ENCODE results near the gene SLC26A8. TPM values are rescaled to one million over a fixed set of nuclear protein-coding genes. Genes with fewer than 3 reads are reported as not detected.
"Not testable (repeated sequence)": the region's sequence is repeated elsewhere in the genome, so short reads cannot be mapped to it uniquely, and the experiment has no call there.

SLC26A8 gene
- total RNA-seq, 1 donor from 2014 or later: not detected

DNA sequence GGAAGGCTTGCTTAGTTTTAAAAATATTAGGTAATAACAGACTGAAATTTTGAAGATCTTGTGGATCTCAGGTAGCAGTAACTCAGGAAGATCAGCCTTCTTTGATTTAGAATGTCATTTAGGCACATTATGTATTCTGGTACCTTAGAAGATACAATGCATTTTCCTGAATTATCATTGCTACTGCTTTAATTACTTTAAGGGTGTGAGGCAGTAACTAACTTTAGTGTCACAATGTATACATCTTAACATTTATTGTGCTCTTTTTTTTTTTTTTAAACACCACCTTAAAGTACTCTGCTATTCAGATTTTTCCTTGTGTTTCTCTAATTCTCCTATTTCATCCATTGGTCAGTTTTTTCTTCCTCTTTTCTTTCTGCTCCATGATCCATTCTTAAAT, 16.5 kb upstream of the SLC26A8 start:
- DNase-seq (ENCODE audit: low spot score): no peak
- peaks cover 37% of the 10 kb centered on the region for H3K4me1 Mint-ChIP-seq (ENCODE audit: low read depth)
- no peak overlapping the region for H3K4me3 Mint-ChIP-seq
- H3K27me3 Mint-ChIP-seq (ENCODE audit: insufficient read depth): peaks cover 2% of the 10 kb centered on the region
- intact Hi-C loops (cut with micrococcal nuclease): no loop called here
- H3K27ac Mint-ChIP-seq: no peak overlapping the region
- peaks cover 2% of the 10 kb centered on the region for H3K36me3 Mint-ChIP-seq (ENCODE audit: low read depth)
- no peaks in the 10 kb centered on the region for H3K9me3 Mint-ChIP-seq

DNA sequence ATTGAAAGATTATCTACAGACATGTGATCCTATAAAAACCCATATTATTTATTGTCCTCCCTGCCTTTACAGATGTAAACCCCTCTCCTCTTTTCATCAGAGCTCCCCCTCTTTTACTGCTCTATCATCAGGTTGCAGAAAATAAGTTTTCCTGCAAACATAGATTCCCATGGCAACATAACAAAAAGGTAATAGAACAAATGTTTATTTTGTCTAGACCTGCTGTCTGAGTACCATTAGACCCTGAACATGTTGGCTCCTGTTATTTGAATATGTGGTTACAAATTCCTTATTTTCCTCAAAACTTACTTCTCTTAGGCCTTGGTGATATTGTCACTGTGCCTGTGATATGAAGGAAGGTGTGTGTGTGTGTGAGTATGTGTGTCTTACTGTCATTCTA, 14.7 kb upstream of the SLC26A8 start:
- H3K27me3 Mint-ChIP-seq (ENCODE audit: insufficient read depth): peaks cover 2% of the 10 kb centered on the region
- intact Hi-C loops (cut with micrococcal nuclease): no loop called here
- no peak for DNase-seq (ENCODE audit: low spot score)
- H3K36me3 Mint-ChIP-seq (ENCODE audit: low read depth): peaks cover 6% of the 10 kb centered on the region
- H3K4me1 Mint-ChIP-seq (ENCODE audit: low read depth): peaks cover 49% of the 10 kb centered on the region
- H3K9me3 Mint-ChIP-seq: no peaks in the 10 kb centered on the region
- no peak overlapping the region for H3K4me3 Mint-ChIP-seq
- no peak overlapping the region for H3K27ac Mint-ChIP-seq

DNA sequence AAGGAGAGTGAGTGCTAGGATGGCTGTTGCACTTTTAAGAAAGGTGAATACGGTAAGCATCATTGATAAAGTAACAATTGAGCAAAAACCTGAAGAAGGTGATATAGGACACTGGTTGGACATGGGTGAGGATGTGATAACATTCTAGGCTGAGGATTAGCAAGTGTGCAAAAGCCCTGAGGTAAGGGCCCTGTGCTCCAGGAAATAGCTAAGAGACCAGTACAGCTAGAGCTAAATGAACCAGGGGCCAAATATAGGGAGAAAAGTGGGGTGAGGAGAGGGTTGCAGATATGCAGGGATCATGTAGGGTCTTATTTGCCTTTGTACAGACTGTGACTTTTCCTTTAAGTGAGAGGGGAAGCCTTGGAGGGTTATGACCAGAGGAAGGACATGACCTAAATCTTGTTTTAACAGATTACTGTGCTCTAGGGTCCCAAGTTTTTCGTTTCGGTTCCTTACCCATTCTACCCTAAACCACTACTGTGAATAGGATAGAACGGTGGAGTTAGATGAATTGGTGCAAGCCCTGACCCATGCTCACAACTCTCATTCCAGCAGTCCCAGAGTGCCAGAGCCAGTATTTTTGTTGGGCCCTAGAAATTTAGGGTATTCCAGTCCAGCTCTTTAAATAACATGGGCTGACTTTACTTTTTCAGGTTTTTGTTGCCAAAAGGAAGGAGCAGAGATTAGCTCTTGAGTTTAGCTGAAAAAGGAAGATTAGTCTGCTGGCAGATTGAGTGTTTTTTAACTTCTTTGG, 13.9 kb upstream of the SLC26A8 start:
- no peak overlapping the region for H3K4me3 Mint-ChIP-seq
- no peaks in the 10 kb centered on the region for H3K9me3 Mint-ChIP-seq
- intact Hi-C loops (cut with micrococcal nuclease): no loop called here
- DNase-seq (ENCODE audit: low spot score): no peak
- peaks cover 6% of the 10 kb centered on the region for H3K36me3 Mint-ChIP-seq (ENCODE audit: low read depth)
- H3K4me1 Mint-ChIP-seq (ENCODE audit: low read depth): peaks cover 57% of the 10 kb centered on the region
- peaks cover 2% of the 10 kb centered on the region for H3K27me3 Mint-ChIP-seq (ENCODE audit: insufficient read depth)
- H3K27ac Mint-ChIP-seq: no peak overlapping the region

DNA sequence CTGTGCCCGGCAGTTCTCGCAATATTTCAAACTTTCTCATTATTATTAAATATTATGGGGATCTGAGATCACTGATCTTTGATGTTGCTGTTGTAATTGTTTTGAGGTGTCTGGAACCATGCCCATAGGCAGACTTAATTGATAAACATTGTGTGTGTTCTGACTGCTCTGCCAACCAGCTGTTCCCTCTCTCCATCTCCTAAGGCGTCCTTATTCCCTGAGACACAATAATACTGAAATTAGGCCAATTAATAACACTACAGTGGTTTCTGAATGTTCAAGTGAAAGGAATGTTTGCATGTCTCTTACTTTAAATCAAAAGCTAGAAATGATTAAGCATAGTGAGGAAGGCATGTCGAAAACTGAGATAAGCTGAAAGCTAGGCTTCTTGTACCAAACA, 10.8 kb upstream of the SLC26A8 start:
- intact Hi-C loops (cut with micrococcal nuclease): no loop called here
- Mint-ChIP-seq H3K36me3 (ENCODE audit: low read depth) (peaks cover 14% of the 10 kb centered on the region), H3K4me3 (no peak overlapping the region), H3K27me3 (ENCODE audit: insufficient read depth) (no peaks in the 10 kb centered on the region), H3K27ac (no peak overlapping the region), H3K9me3 (no peaks in the 10 kb centered on the region), H3K4me1 (ENCODE audit: low read depth) (peaks cover 71% of the 10 kb centered on the region)
- no peak for DNase-seq (ENCODE audit: low spot score)

DNA sequence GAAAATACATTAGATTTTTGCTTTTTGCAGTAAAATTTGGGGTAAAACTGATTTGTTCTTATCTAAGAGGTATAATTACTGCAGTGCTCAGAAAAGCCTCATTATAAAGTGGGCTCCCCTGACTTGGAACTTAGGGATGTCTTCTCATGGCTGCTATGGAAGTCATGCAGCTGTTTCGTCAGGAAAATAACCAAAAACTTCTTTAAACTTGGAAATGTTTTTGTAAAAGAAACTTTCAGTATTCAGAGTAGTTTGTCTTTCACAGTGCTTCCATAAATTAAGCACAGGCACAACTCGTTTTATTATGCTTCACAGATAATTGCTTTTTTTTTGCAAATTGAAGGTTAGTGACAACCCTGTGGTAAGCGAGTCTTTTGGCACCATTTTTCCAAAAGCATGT, 10.0 kb upstream of the SLC26A8 start:
- no peak overlapping the region for H3K27ac Mint-ChIP-seq
- H3K27me3 Mint-ChIP-seq (ENCODE audit: insufficient read depth): no peaks in the 10 kb centered on the region
- DNase-seq (ENCODE audit: low spot score): no peak
- intact Hi-C loops (cut with micrococcal nuclease): no loop called here
- H3K4me3 Mint-ChIP-seq: no peak overlapping the region
- H3K4me1 Mint-ChIP-seq (ENCODE audit: low read depth): peaks cover 74% of the 10 kb centered on the region
- H3K9me3 Mint-ChIP-seq: no peaks in the 10 kb centered on the region
- H3K36me3 Mint-ChIP-seq (ENCODE audit: low read depth): peaks cover 16% of the 10 kb centered on the region

DNA sequence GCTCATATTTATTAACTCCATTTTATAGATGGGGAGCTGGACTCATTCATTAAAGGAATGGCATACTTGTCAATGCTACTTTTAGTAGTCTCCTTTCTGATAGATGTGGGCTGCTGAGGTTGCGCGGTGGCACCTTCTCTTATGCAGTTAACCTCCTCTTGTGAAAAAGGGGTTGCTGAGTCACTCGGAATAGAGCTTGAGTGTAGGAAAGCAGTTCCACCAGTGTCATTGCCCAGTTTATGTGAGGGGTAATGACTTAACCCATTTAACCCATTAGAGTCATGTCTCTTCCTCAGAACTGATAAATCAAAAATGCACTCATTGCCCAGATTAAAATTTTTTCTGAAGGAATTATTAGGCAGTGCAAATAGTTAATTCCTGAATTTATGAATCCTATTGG, 9.5 kb upstream of the SLC26A8 start:
- Mint-ChIP-seq H3K27me3 (ENCODE audit: insufficient read depth) (no peaks in the 10 kb centered on the region), H3K9me3 (no peaks in the 10 kb centered on the region), H3K27ac (no peak overlapping the region), H3K4me3 (no peak overlapping the region), H3K4me1 (ENCODE audit: low read depth) (peaks cover 74% of the 10 kb centered on the region), H3K36me3 (ENCODE audit: low read depth) (peaks cover 18% of the 10 kb centered on the region)
- no peak for DNase-seq (ENCODE audit: low spot score)
- intact Hi-C loops (cut with micrococcal nuclease): no loop called here

DNA sequence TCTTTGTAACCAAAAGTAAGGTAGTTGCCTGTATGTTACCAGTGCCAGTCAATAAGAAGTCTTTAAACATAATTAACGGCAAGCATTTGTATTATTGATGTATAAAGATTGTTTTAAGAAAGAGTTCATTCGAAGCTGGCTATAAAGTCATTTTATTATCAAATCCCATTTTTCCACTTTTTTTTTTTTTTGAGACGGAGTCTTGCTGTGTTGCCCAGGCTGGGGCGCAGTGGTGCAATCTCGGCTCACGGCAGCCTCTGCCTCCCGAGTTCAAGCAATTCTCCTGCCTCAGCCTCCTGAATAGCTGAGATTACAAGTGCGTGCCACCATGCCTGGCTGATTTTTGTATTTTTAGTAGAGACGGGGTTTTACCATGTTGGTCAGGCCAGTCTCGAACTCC, 8.7 kb upstream of the SLC26A8 start:
- H3K27me3 Mint-ChIP-seq (ENCODE audit: insufficient read depth); H3K9me3 Mint-ChIP-seq; DNase-seq (ENCODE audit: low spot score); H3K4me3 Mint-ChIP-seq; H3K27ac Mint-ChIP-seq; intact Hi-C loops (cut with micrococcal nuclease): not testable (repeated sequence)
- H3K36me3 Mint-ChIP-seq (ENCODE audit: low read depth): peaks cover 21% of the 10 kb centered on the region
- peaks cover 72% of the 10 kb centered on the region for H3K4me1 Mint-ChIP-seq (ENCODE audit: low read depth)

DNA sequence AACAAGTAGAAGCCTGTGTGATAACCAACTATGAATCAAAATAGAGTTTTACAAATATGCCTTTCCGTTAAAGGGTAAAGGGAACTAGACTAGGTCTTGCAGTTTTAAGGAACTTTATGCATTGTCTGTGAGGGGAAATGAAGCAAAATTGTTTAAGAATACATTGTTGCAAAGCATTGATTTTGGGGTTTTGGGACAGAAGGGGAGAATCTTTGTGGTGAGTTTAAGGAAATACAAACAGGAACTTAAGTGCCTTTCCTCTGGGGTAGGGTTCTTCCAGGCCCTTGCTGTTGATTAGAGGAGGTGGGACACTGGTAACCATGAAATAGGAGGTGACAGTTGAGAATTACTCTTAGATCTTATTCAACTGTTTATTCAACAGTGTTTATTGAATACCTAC, 7.8 kb upstream of the SLC26A8 start:
- Mint-ChIP-seq H3K27me3 (ENCODE audit: insufficient read depth) (no peaks in the 10 kb centered on the region), H3K4me1 (ENCODE audit: low read depth) (peaks cover 64% of the 10 kb centered on the region), H3K4me3 (no peak overlapping the region), H3K27ac (no peak overlapping the region), H3K9me3 (no peaks in the 10 kb centered on the region), H3K36me3 (ENCODE audit: low read depth) (peaks cover 21% of the 10 kb centered on the region)
- DNase-seq (ENCODE audit: low spot score): no peak
- intact Hi-C loops (cut with micrococcal nuclease): no loop called here

DNA sequence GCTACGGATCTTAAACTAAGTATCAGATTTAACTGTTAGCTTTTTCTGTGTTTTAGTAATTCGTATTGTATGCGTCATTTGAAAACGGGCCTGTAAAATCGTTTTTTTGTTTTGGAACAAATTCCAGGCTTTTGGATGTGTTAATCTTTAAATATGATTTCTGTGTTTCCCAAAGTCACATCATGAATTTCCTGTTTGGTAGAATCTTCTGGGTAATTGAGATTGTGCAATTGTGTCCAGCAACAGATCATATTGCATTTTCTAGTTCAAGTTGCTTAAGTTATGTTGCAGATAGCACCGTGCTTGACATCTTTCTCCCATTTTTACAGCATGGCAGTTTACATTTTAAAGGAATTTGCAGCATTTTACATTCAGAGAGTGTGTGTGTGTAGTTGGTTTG, 5.0 kb upstream of the SLC26A8 start:
- Mint-ChIP-seq H3K4me3 (peak overlapping the region; percentile 92), H3K27ac (peak overlapping the region; percentile 53), H3K36me3 (ENCODE audit: low read depth) (peaks cover 14% of the 10 kb centered on the region), H3K4me1 (ENCODE audit: low read depth) (peaks cover 57% of the 10 kb centered on the region), H3K27me3 (ENCODE audit: insufficient read depth) (peaks cover 17% of the 10 kb centered on the region), H3K9me3 (no peaks in the 10 kb centered on the region)
- no peak for DNase-seq (ENCODE audit: low spot score)
- intact Hi-C loops (cut with micrococcal nuclease): loop anchor here (5.0 to 10.0 kb wide), 2 partner anchors 393 to 665 kb away; partner anchors contain the start of gene RAB44

DNA sequence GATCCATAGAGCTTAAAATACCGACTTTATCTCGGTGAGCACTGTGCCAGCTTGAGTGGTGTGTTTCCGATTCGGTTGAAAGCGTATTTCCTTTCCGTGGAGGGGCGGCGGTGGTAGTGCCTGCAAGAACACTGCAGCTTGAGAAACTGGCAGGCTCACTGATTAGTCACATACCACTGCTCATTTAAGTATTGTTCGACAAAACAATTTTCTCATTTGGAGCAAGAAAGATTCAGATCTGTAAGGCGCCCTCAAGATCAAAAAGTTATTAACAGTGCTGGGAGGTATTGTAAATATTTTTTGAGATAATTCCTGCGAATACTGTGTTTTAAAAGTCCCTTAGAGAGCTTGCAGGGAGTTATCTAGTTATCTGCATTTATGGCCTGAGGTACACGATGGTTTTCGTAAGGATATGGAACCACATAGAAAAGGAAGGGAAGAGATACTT, 4.5 kb upstream of the SLC26A8 start:
- intact Hi-C loops (cut with micrococcal nuclease): loop anchor here (5.0 to 10.0 kb wide), 2 partner anchors 393 to 666 kb away; partner anchors contain the start of gene RAB44
- H3K27ac Mint-ChIP-seq: peak overlapping the region; percentile 85
- no peaks in the 10 kb centered on the region for H3K9me3 Mint-ChIP-seq
- H3K36me3 Mint-ChIP-seq (ENCODE audit: low read depth): peaks cover 14% of the 10 kb centered on the region
- DNase-seq (ENCODE audit: low spot score): peak; percentile 40
- peak overlapping the region; percentile 92 for H3K4me3 Mint-ChIP-seq
- peaks cover 52% of the 10 kb centered on the region for H3K4me1 Mint-ChIP-seq (ENCODE audit: low read depth)
- H3K27me3 Mint-ChIP-seq (ENCODE audit: insufficient read depth): peaks cover 19% of the 10 kb centered on the region

DNA sequence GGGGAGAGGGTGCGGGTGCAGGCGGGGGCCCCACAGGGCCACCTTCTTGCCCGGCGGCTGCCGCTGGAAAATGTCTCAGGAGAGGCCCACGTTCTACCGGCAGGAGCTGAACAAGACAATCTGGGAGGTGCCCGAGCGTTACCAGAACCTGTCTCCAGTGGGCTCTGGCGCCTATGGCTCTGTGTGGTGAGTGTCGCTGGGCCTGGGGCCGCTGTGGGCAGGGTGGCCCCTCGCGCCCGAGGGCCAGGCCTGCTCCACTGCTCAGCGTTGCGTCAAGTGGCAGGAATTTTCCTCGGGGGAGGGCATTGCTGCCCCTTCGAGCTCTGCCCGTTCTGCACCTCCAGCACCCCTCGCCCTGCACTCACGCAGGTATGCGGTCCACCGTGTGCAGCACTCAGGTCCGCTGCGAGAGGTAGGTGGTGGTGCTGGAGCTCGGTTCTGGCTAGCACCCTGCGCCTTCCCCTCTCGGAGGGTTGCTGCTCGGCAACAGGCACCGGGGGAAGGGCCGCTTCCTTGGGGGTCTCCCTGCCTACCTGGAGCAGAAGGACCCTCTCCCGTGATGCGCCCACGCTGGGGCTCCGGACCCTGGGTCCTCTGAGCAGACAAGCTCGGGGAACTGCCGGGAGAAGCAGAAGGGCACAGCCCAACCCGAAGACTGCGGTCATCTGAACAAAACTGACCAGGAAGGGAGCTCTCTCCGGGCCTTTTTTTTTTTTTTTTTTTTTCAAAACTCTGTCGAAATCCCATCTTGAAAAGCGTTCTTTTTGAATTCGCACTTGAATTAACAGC, 3.8 kb upstream of the SLC26A8 start:
- peak overlapping the region; percentile 92 for H3K4me3 Mint-ChIP-seq
- H3K9me3 Mint-ChIP-seq: no peaks in the 10 kb centered on the region
- H3K27ac Mint-ChIP-seq: peak overlapping the region; percentile 85
- H3K36me3 Mint-ChIP-seq (ENCODE audit: low read depth): peaks cover 14% of the 10 kb centered on the region
- peaks cover 24% of the 10 kb centered on the region for H3K27me3 Mint-ChIP-seq (ENCODE audit: insufficient read depth)
- DNase-seq (ENCODE audit: low spot score): peak; percentile 28
- peaks cover 46% of the 10 kb centered on the region for H3K4me1 Mint-ChIP-seq (ENCODE audit: low read depth)
- intact Hi-C loops (cut with micrococcal nuclease): loop anchor here (5.0 to 10.0 kb wide), 2 partner anchors 394 to 667 kb away; partner anchors contain the start of gene RAB44

DNA sequence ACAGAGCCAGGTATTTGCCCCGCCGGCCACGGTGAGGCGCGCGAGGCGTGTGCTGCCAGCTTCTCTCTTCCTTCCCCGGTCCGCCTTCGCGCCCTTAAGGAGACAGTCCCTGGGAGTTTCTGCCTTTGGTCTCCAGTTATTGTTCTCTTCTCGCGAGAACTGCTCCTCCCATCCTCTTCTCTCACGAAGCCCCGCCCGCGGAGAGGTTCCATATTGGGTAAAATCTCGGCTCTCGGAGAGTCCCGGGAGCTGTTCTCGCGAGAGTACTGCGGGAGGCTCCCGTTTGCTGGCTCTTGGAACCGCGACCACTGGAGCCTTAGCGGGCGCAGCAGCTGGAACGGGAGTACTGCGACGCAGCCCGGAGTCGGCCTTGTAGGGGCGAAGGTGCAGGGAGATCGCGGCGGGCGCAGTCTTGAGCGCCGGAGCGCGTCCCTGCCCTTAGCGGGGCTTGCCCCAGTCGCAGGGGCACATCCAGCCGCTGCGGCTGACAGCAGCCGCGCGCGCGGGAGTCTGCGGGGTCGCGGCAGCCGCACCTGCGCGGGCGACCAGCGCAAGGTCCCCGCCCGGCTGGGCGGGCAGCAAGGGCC, 3.2 kb upstream of the SLC26A8 start, which contains the start of gene MAPK14:
Gene MAPK14, plus strand, starts transcription at position 308 of the 587 bp plus-strand sequence. CDS start 350 bp downstream, outside the sequence.
- intact Hi-C loops (cut with micrococcal nuclease): loop anchor here (1.0 to 10.0 kb wide), 12 partner anchors 68 to 667 kb away; partner anchors contain the start of genes LHFPL5, RAB44, SRPK1 and SRSF3
- Mint-ChIP-seq H3K36me3 (ENCODE audit: low read depth) (peaks cover 14% of the 10 kb centered on the region), H3K4me3 (peak within 1 kb of the TSS; percentile 92), H3K4me1 (ENCODE audit: low read depth) (peaks cover 39% of the 10 kb centered on the region), H3K27me3 (ENCODE audit: insufficient read depth) (peaks cover 27% of the 10 kb centered on the region), H3K9me3 (no peaks in the 10 kb centered on the region), H3K27ac (peak within 1 kb of the TSS; percentile 85)
- peak; percentile 99 for DNase-seq (ENCODE audit: low spot score)
